Testis (tissue), 5 donors: Measurements from ENCODE around the gene VSIG8. TPM values are rescaled to one million over a fixed set of nuclear protein-coding genes. Genes with fewer than 3 reads are reported as not detected.
A peak's percentile ranks its signal among the peaks of the same experiment; 100 is the strongest.
"Not testable (repeated sequence)": the region's sequence is repeated elsewhere in the genome, so short reads cannot be mapped to it uniquely, and the experiment has no call there.

ENCODE experiments used
- DNase-seq: peaks from one replicate; pipeline ENCODE4 v3.0.0-alpha.2; 2019
- H3K27ac ChIP-seq, 2 donors: fragments of 200-600 bp; sonication (generic); one replicate each; pipeline ENCODE4 v1.5.1; 2019
- H3K27me3 ChIP-seq: fragments of 200-600 bp; sonication (generic); one replicate; pipeline ENCODE4 v1.5.1; 2019
- H3K36me3 ChIP-seq: fragments of 200-600 bp; sonication (generic); one replicate; pipeline ENCODE4 v1.5.1; 2017; ENCODE audit warnings: low read depth; ENCODE audit errors: missing control alignments
- H3K4me1 ChIP-seq: fragments of 200-600 bp; sonication (generic); one replicate; pipeline ENCODE4 v1.5.1; 2019
- H3K4me3 ChIP-seq, 2 donors: fragments of 200-600 bp; sonication (generic); one replicate each; pipeline ENCODE4 v1.5.1; 2017 to 2019
- H3K9me3 ChIP-seq: fragments of 200-600 bp; sonication (generic); one replicate; pipeline ENCODE4 v1.5.1; 2017
- CTCF ChIP-seq, 3 experiments: fragments of 450-650 bp in 2 of 3; fragments of 200-600 bp in 1 of 3; sonication (generic) in 1 of 3; IDR thresholded peaks; one replicate each; pipeline ENCODE4 v1.5.1; 2016 to 2019; ENCODE audit warnings: antibody characterized with exemption in 3 of 3, mild to moderate bottlenecking in 2 of 3, moderate library complexity in 1 of 3
- POLR2A ChIP-seq: fragments of 450-650 bp; IDR thresholded peaks from one replicate; pipeline ENCODE4 v1.6.1; 2017; ENCODE audit warnings: antibody characterized with exemption, mild to moderate bottlenecking, moderate library complexity
- WGBS, 2 donors: methylation state at CpG; one replicate each; pipeline ENCODE4 v1.1.5; 2018; 5-methylcytosine and 5-hydroxymethylcytosine counted together
- intact Hi-C: fragments of 100-400 bp; cut with DNase I; formaldehyde crosslinking; loops from one replicate; pipeline ENCODE4 v1.15.1; 2023; ENCODE audit warnings: low total_unique reads
- long read RNA-seq, 2 donors: transcript quantifications; one replicate each; lab custom pipeline, GENCODE V29; 2026
- polyA plus RNA-seq: library from polyadenylated mRNA; stranded (reverse); fragments of 350-450 nt; fragmentation: Illumina TruSeq; extraction: RNeasy Lipid Tissue Mini Kit (QIAGEN cat#74804); gene quantifications from one replicate; pipeline ENCODE4 v1.2.3, GENCODE V29; 2014; ENCODE audit warnings: low read depth, low replicate concordance; ENCODE audit not compliant: insufficient read depth
- total RNA-seq, 2 donors: library from RNA; depleted of rRNA; stranded (reverse); fragments of >200 nt; gene quantifications; one replicate each; pipeline ENCODE4 v1.2.3, GENCODE V29; 2016

Gene VSIG8
- total RNA-seq = under 1 TPM; 0.43 to 0.55 TPM
- not detected for polyA plus RNA-seq
- long read RNA-seq, donor 1 = 0 reads
- long read RNA-seq, donor 2 = 0 reads

- Histone ChIP-seq H3K36me3 (no peaks in the 10 kb centered on the region), H3K9me3 (no peaks in the 10 kb centered on the region), H3K27ac (no peak within 1 kb of the TSS), H3K27me3 (no peaks in the 10 kb centered on the region), H3K4me1 (no peaks in the 10 kb centered on the region), H3K4me3 (no peak within 1 kb of the TSS)
- DNase-seq = no peak
- intact Hi-C loops = no loop called here
- 85 to 92% methylated on average over 3 to 4 of the region's 4 CpGs for WGBS, 2 donors
- TF ChIP-seq CTCF (IDR thresholded peaks at IDR 0.05) (no peak), POLR2A (no peak)
Observed at GRCh38 chr1:159862557-159862956, at the start of gene VSIG8. TSS of gene VSIG8 (minus strand) at chr1:159862657. CDS start at chr1:159862521, 136 bp downstream.

GRCh38 chr1:159911326-159912070, 49.0 kb upstream of the VSIG8 start:
- TF ChIP-seq CTCF (IDR thresholded peaks at IDR 0.05) (no peak), POLR2A (no peak)
- Histone ChIP-seq H3K27me3 (no peaks in the 10 kb centered on the region), H3K4me1 (peaks cover 21% of the 10 kb centered on the region), H3K4me3 (no peak overlapping the region), H3K36me3 (no peaks in the 10 kb centered on the region), H3K27ac (peak overlapping the region in 1 of 2 donors; percentile 5), H3K9me3 (no peaks in the 10 kb centered on the region)
- DNase-seq = no peak
- intact Hi-C loops = no loop called here
- 64 to 67% methylated on average over 6 of the region's 6 CpGs for WGBS, 2 donors

GRCh38 chr1:159908031-159908940, 45.8 kb upstream of the VSIG8 start:
- TF ChIP-seq POLR2A (no peak), CTCF (IDR thresholded peaks at IDR 0.05) (no peak)
- intact Hi-C loops = no loop called here
- WGBS, 2 donors = 70 to 76% methylated on average over 9 of the region's 9 CpGs

GRCh38 chr1:159906960-159907359, 44.5 kb upstream of the VSIG8 start:
- H3K27me3 ChIP-seq = no peaks in the 10 kb centered on the region
- DNase-seq = no peak
- no peaks in the 10 kb centered on the region for H3K9me3 ChIP-seq
- H3K4me3 ChIP-seq = no peak overlapping the region
- H3K36me3 ChIP-seq = no peaks in the 10 kb centered on the region
- TF ChIP-seq POLR2A (no peak), CTCF (IDR thresholded peaks at IDR 0.05) (no peak)
- WGBS, 2 donors = 76 to 79% methylated on average over 1 of the region's 1 CpG
- intact Hi-C loops = no loop called here
- peaks cover 21% of the 10 kb centered on the region for H3K4me1 ChIP-seq
- H3K27ac ChIP-seq = peak overlapping the region in 1 of 2 donors; percentile 51

More at GRCh38 chr1:159908031-159908940, 45.8 kb upstream of the VSIG8 start:
- no peaks in the 10 kb centered on the region for H3K27me3 ChIP-seq
- peaks cover 21% of the 10 kb centered on the region for H3K4me1 ChIP-seq
- no peak overlapping the region for H3K4me3 ChIP-seq
- peak overlapping the region in 1 of 2 donors; percentile 55 for H3K27ac ChIP-seq
- DNase-seq = no peak
- H3K9me3 ChIP-seq = no peaks in the 10 kb centered on the region
- H3K36me3 ChIP-seq = no peaks in the 10 kb centered on the region

GRCh38 chr1:159904036-159904435, 41.6 kb upstream of the VSIG8 start:
- DNase-seq, H3K27ac ChIP-seq, intact Hi-C loops: not testable (repeated sequence)

More at GRCh38 chr1:159904036-159904435, 41.6 kb upstream of the VSIG8 start:
- WGBS, 2 donors = 75 to 80% methylated on average over 3 of the region's 3 CpGs
- H3K4me3 ChIP-seq, H3K27me3 ChIP-seq, H3K9me3 ChIP-seq, H3K36me3 ChIP-seq: not testable (repeated sequence)
- peaks cover 17% of the 10 kb centered on the region for H3K4me1 ChIP-seq
